OCI-LY1 (cell line): Measurements from ENCODE around the gene AP1B1.

ENCODE experiments used
- CTCF ChIP-seq: fragments of 200-600 bp; sonication (generic), shearing (Covaris generic); IDR thresholded peaks from 2 replicates; pipeline ENCODE4 v1.5.1; 2017; ENCODE audit warnings: mild to moderate bottlenecking, antibody characterized with exemption, low read length, moderate library complexity, mixed read lengths
- EZH2 ChIP-seq: fragments of 200-600 bp; sonication (generic), shearing (Covaris generic); IDR thresholded peaks from 2 replicates; pipeline ENCODE4 v1.8.0; 2017; ENCODE audit warnings: borderline replicate concordance, mixed run types, mild to moderate bottlenecking, antibody characterized with exemption, low read length, moderate library complexity, mixed read lengths

GRCh38 chr22:29341056-29341848 is 47.1 kb downstream of the AP1B1 start:
- TF ChIP-seq CTCF (no peak), EZH2 (no peak)
